ENCODE results near the gene TRAF1. TPM values are rescaled to one million over a fixed set of nuclear protein-coding genes. Genes with fewer than 3 reads are reported as not detected.
A peak's percentile ranks its signal among the peaks of the same experiment; 100 is the strongest.

The TRAF1 gene
- total and polyA plus RNA-seq, 8 donors, result 1.3 to 8.1 (median 2.4) TPM

DNA sequence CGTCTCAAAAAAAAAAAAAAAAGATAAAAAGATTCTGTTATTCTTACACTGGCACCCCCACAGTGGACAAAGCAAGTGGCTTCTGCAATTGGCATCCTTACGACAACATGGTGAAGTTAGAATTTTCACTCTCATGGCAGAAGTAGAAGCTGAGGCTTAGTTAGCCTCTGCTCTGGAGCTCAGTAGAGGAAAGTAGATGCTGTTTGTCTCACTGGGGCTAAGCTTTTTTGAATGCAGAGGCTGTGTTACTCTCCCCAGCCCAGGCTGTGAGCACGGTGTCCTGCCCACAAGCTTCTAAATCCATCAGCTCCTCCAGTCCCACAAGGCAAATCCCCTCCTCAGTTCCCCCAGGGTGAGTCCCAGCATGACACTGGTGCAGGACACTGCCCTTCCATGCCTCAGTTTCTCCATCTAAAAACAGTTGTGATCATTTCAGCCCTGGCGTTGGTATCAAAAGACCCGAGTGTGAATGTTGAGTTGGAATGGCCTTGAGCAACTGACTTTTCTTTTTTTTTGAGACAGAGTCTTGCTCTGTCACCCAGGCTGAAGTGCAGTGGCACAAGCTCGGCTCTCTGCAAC lies 27.0 kb downstream of the TRAF1 start:
- DNase-seq (no peak), FAIRE-seq (no peak), ATAC-seq (no peak)
- H3K27ac ChIP-seq, result no peak overlapping the region
- WGBS, 2 donors, result 70 to 72% methylated on average over 5 to 6 of the region's 6 CpGs
- H3K36me3 ChIP-seq, result no peaks in the 10 kb centered on the region
- intact Hi-C loops (cut with DNase I), result no loop called here
- H3K4me1 ChIP-seq, result no peaks in the 10 kb centered on the region
- H3K9me3 ChIP-seq, result no peaks in the 10 kb centered on the region
- TF ChIP-seq, protein P1, sequence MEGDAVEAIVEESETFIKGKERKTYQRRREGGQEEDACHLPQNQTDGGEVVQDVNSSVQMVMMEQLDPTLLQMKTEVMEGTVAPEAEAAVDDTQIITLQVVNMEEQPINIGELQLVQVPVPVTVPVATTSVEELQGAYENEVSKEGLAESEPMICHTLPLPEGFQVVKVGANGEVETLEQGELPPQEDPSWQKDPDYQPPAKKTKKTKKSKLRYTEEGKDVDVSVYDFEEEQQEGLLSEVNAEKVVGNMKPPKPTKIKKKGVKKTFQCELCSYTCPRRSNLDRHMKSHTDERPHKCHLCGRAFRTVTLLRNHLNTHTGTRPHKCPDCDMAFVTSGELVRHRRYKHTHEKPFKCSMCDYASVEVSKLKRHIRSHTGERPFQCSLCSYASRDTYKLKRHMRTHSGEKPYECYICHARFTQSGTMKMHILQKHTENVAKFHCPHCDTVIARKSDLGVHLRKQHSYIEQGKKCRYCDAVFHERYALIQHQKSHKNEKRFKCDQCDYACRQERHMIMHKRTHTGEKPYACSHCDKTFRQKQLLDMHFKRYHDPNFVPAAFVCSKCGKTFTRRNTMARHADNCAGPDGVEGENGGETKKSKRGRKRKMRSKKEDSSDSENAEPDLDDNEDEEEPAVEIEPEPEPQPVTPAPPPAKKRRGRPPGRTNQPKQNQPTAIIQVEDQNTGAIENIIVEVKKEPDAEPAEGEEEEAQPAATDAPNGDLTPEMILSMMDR (IDR thresholded peaks at IDR 0.05), result no peak
- H3K27me3 ChIP-seq, result no peaks in the 10 kb centered on the region
- H3K4me3 ChIP-seq, result no peak overlapping the region

DNA sequence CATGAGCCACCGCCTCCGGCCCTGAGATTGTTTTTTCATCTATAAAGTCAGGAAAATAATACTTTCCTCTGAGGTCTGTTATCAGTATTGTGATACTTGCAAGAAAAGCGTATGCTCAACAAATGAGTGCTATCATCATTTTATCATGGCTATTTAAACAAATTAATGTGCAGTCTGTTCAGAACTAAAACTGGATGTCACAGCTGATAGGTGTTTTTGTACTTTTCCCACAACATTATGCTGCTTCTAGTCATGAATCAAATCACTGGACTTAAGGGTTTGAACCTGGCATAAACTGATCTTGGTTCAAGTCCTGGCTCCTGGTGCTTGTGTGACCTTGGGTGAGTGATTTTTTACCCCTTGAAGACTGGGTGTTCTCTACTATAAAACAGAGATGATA lies 28.2 kb downstream of the TRAF1 start:
- TF ChIP-seq, protein P1 (IDR thresholded peaks at IDR 0.05), result no peak
- ATAC-seq (no peak), DNase-seq (no peak), FAIRE-seq (no peak)
- Histone ChIP-seq H3K4me3 (no peak overlapping the region), H3K9me3 (no peaks in the 10 kb centered on the region), H3K27me3 (no peaks in the 10 kb centered on the region), H3K36me3 (no peaks in the 10 kb centered on the region), H3K4me1 (no peaks in the 10 kb centered on the region), H3K27ac (no peak overlapping the region)
- WGBS, 2 donors, result 71% methylated on average over 3 of the region's 3 CpGs
- intact Hi-C loops (cut with DNase I), result no loop called here

DNA sequence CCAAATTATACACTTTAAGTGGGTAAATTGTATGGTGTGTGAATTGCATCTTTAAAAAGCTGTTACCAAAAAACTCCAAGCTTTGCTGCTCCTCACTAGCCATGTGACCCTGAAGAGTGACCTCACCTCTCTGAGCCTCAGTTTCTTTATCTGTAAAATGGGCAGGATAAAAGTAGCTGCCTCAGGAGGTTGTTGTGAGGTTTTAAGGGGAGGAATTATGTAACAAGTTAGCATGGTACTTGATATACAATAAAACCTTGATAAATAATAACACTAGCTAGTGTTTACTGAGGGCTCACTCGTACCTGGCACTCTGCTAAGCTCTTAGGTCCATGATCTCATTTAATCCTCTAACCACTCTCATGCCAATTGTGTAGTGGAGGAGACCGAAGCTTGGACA lies 30.6 kb downstream of the TRAF1 start:
- FAIRE-seq (no peak), DNase-seq (no peak), ATAC-seq (no peak)
- Histone ChIP-seq H3K27me3 (no peaks in the 10 kb centered on the region), H3K4me1 (no peaks in the 10 kb centered on the region), H3K36me3 (no peaks in the 10 kb centered on the region), H3K9me3 (no peaks in the 10 kb centered on the region), H3K4me3 (no peak overlapping the region), H3K27ac (no peak overlapping the region)
- TF ChIP-seq, protein P1 (IDR thresholded peaks at IDR 0.05), result no peak
- 93 to 97% methylated on average over 2 of the region's 2 CpGs for whole genome bisulfite sequencing, 2 donors
- intact Hi-C loops (cut with DNase I), result no loop called here

DNA sequence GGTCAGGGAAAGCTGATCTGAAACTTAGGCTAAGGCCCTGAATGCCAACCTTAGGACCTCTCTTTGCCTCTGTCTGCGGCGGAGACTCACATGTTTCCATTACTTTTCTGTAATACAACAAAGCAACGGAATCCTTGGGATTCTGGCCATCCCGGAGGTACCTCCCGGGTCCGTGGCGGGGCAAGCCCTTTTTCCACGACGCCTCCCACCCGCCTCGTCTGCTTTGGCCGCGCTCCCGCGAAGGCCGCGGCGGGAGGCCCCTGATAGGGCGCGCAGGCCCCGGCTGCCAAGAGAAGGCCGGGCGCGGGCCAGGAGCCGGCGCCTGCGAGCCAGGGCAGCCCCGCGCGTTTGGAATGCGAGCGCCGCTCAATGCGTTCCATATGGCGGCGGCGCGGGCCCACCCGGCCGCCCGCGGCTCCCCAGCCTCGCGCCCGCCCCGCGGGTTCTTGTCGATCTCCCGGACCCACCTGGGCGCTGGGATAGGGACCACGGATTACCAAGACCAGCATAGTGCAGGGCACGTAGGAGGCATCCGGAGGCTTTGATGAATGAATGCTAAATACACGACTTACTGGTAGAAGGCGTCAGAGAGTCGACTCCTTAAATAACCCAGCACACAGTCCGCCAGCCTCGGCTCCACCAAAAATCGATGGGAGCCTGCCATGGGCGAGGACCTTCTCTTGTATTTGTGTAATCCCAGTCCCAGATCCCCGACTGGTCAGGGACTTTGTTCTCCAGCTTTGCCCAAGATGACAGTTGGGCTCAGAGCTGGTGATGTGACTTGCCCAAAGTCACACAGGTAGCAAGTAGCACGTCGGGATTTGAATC lies 32.1 kb downstream of the TRAF1 start:
- no peaks in the 10 kb centered on the region for H3K36me3 ChIP-seq
- FAIRE-seq (no peak), ATAC-seq (peak; percentile 77 to 88 (median 86)), DNase-seq (peak in 3 of 6 donors; percentile 32 to 75 (median 42))
- H3K4me1 ChIP-seq, result no peaks in the 10 kb centered on the region
- H3K9me3 ChIP-seq, result no peaks in the 10 kb centered on the region
- TF ChIP-seq, protein P1 (IDR thresholded peaks at IDR 0.05), result no peak
- WGBS, 2 donors, result 9 to 15% methylated on average over 57 to 63 of the region's 63 CpGs
- H3K27ac ChIP-seq, result no peak overlapping the region
- no peaks in the 10 kb centered on the region for H3K27me3 ChIP-seq
- intact Hi-C loops (cut with DNase I), result no loop called here
- H3K4me3 ChIP-seq, result peak overlapping the region in 2 of 4 donors; percentile 19 to 45

All from pancreas (tissue), 10 donors.